GM19240 (cell line): ENCODE measurements around the gene COL9A1.

Experiments used
- DNase-seq: peaks from one replicate; pipeline ENCODE4 v3.0.0; 2011; ENCODE audit warnings: low spot score; ENCODE audit not compliant: insufficient read length

Gene COL9A1

GRCh38 chr6:70176842-70177550 is 125.9 kb downstream of the COL9A1 start:
- no peak for DNase-seq

- DNase-seq = no peak
Observed at GRCh38 chr6:70175770-70176169, 127.1 kb downstream of the COL9A1 start.

GRCh38 chr6:70172252-70172651 is 130.6 kb downstream of the COL9A1 start:
- DNase-seq = no peak

- DNase-seq = no peak
Observed at GRCh38 chr6:70171236-70171635, 131.6 kb downstream of the COL9A1 start.

- no peak for DNase-seq
Observed at GRCh38 chr6:70168681-70169377, 134.1 kb downstream of the COL9A1 start.
